GM12891 (cell line): ENCODE data around the gene COPB1.

Experiments used
- PAX5 ChIP-seq: IDR thresholded peaks from 2 replicates; pipeline ENCODE4 v1.6.1; 2011; ENCODE audit warnings: low read length, moderate library complexity, mild to moderate bottlenecking; ENCODE audit not compliant: insufficient read depth, severe bottlenecking
- POLR2A ChIP-seq: IDR thresholded peaks from 2 replicates; pipeline ENCODE4 v1.6.1; 2011; ENCODE audit warnings: low read depth, low read length, control low read depth
- POLR2AphosphoS5 ChIP-seq: IDR thresholded peaks from 2 replicates; pipeline ENCODE4 v1.6.1; 2011; ENCODE audit warnings: low read depth, low read length, control low read depth
- POU2F2 ChIP-seq: IDR thresholded peaks from 2 replicates; pipeline ENCODE4 v1.6.1; 2011; ENCODE audit warnings: low read depth, mild to moderate bottlenecking, control low read depth, low read length, moderate library complexity
- SPI1 ChIP-seq: IDR thresholded peaks from 2 replicates; pipeline ENCODE4 v1.6.1; 2011; ENCODE audit warnings: low read depth, low read length, control low read depth
- TAF1 ChIP-seq: IDR thresholded peaks from 2 replicates; pipeline ENCODE4 v1.6.1; 2011; ENCODE audit warnings: low read depth, low read length, control low read depth

GRCh38 chr11:14443638-14444037 is 56.0 kb downstream of the COPB1 start:
- TF ChIP-seq POLR2A (no peak), TAF1 (no peak), POLR2AphosphoS5 (no peak), POU2F2 (no peak), SPI1 (no peak), PAX5 (no peak)
